Right renal pelvis (tissue), 4 donors: ENCODE measurements around the gene C12orf75. TPM values are rescaled to one million over a fixed set of nuclear protein-coding genes. Genes with fewer than 3 reads are reported as not detected.
A peak's percentile ranks its signal among the peaks of the same experiment; 100 is the strongest.
"Not testable (repeated sequence)": the region's sequence is repeated elsewhere in the genome, so short reads cannot be mapped to it uniquely, and the experiment has no call there.

Experiments
- DNase-seq, 4 donors: peaks; one replicate each; pipeline ENCODE4 v3.0.0-alpha.2; 2013; ENCODE audit warnings: low read depth in 4 of 4, low spot score in 3 of 4, missing footprints in 1 of 4
- polyA plus RNA-seq, 4 donors: library from polyadenylated mRNA; unstranded; fragments of 120-200 nt; gene quantifications; one replicate each; pipeline ENCODE4 v1.2.1, GENCODE V29; 2013; ENCODE audit not compliant: insufficient read length in 4 of 4

The C12orf75 gene
- 10 to 100 TPM; 77.1 to 97.2 (median 85.2) TPM for polyA plus RNA-seq

DNA sequence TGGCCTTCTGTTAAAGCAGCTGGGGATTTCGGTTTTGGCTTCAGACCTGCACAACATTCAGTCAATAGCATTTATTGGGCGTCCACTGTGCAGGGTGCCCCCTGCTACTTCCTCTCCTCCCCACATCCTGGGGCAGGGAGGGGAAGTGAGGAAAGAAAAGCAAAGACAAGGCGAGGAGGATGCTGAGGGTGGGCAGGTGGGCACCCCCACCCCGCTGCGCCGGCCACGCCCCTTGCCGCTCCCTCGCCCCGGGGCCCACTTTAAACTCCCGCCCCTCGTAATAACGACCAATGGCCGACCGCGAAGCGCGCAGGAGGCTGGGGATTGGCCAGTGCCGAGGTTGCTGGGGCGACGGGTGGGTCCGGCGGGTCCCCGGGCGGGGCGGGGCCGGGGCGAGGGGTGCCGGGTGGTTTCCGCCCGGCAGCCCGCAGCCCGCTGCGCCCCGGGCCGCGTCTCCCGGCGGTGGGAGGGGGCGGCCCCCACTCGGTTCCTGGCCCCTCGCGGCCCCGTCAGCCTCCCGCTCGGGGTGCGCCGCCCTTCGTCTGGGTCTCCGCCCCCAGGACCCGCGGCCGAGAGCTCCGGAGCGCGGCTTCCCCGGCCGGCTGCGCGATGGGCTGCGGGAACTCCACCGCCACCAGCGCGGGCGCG, at the start of gene C12orf75:
TSS of gene C12orf75 (plus strand) at position 409 of the 648 bp plus-strand sequence. CDS start at position 610, 201 bp downstream.
- peak in 1 of 4 donors; percentile 55 for DNase-seq

DNA sequence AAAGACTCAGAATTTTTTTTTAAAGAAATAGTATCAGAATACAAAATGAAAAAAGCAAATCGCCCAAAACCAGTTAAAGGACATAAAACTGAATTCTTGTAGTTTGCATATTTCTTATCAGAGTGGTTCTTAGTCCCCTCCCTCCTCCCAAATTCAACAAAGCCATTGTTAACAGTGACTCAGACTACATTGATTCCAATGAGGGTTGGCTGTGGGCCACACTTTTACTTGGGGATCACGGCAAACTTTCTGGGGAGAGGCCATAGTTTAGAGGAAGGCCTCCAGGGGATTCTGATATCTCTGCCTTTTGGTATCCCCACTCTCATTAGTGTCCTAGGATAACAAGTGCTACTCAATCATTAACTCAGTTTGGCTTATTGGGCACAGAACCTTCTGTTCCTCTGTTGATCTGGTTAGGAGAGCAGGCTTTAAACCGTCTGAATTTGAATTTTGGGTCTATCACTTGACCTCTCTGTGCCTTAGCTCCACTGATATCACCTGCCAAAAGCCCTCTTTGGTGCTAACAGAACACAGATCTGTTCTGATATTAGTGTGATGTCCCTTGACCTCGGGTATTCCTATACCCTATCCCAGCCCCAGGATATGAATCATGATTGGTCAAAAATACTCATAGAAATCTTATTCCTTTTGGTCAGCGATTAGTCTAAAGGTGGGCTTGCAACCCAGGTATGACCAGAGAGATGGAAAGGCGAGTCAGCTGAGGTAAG, 49.4 kb upstream of the C12orf75 start:
- DNase-seq = no peak

DNA sequence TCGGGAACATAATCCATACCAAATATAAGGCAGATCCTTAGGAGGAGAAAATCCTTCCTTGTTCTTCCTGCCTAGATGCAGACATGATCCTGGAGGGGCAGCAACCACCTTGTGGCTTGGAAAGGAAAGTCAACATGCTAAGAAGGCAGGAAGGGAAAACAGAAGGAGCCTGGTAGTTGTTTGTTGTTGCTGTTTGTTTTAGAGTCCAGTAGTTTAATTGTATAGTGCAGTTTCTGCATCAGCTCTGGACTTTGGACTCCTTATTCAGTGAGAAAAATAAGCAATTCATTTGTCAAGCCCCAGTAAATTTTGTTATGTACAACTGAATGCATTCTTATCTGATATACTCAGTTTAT, 48.8 kb upstream of the C12orf75 start:
- no peak for DNase-seq

DNA sequence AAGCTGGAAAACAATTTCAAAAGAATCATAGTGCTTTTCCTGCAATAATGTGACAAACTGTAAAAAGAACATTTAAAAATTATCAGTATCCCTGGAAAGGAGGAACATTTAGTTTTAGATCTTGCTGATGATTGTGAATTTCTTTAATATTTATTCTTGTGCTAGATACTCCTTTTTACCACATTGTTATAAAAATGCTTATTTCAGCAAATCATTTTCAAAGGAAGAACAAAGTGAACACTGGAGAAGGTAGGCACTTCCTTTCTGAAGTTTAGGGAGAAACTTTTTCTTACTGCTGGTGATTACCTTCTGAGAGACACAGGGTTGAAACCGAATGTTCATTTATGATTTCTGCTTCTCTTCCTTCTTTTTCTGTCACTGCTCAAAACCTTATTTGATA, 45.1 kb upstream of the C12orf75 start:
- DNase-seq = no peak

DNA sequence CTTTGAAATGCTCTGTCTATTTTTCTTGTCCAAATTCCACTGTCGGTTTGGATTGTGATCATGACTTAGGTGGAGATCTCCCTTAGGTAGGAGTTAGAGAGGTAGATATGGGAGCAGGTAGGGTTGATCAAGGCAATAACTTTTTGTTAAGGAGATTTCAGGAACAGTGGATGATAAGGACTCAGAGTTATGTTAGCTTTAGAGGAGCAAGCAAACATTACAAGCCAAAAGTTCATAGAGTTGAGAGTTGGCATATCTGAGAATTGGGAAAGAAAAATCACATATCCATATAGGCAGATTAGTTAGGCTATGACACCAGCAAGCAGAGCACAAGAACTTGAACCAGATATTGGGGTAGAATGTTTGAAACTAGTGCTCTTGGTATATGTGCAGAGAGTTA, 43.1 kb upstream of the C12orf75 start:
- DNase-seq = no peak

DNA sequence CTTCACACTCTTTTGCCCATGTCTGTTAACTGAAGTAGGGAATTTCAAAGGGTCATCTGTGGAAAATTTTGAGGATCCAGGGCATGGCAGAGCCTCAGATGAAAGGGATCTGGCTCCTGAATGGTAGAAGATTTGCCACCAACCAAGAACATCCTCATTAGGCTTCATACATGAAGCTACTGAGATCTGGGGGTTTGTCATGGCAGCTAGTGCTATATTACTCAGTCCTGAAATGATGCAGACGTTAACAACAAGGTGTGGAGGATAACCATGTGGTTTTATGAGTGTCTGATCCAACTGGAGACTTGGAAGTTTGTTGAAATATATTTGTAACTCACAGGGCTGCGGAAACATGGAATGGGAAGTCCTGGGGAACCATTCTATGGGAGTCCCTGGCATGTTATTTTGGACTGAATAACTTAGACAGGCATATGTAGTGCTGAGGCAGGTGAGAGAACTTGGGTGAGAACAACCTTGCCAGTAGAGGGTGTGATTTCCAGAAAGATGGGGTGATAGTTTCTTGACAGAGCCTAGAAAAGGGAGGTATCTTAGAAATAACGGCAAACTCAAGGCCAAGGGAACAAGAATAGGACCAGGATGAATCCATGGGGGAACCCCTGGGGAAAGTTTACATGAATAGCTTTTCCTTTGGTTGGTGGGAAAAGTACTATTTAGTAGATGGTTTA, 42.0 kb upstream of the C12orf75 start:
- no peak for DNase-seq

DNA sequence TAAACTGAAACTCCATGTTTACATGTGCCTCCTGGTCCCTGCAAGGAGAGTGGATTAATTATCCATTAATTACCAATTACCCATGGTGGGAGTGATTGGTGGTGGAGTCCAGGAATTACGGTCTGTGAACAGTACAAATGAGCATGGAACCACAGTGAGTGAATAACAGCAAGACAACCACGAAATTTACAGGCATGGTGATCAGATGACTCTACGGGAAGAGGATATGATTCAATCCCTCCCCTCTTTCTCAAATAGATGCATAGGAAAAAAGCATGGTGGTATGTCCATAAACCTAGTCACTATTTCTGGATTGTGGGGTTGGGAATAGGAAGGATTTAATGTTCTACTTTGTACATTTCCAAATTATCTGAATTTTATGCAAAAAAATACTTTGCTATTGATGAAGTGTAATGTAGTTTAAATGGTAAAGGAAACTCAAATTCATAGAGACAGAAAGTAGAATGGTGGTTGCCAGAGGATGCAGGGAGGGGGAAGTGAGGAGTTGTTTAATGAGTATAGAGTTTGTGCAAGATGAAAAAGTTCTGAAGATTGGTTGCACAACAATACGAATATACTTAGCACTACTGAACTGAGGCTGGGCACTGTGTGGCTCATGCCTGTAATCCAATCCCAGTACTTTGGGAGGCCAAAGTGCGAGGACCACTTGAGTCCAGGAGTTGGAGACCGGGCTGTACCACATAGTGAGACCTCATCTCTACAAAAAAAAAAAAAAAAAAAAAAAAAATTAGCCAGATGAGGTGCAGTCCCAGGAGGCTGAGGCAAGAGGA, 41.2 kb upstream of the C12orf75 start:
- DNase-seq = no peak

DNA sequence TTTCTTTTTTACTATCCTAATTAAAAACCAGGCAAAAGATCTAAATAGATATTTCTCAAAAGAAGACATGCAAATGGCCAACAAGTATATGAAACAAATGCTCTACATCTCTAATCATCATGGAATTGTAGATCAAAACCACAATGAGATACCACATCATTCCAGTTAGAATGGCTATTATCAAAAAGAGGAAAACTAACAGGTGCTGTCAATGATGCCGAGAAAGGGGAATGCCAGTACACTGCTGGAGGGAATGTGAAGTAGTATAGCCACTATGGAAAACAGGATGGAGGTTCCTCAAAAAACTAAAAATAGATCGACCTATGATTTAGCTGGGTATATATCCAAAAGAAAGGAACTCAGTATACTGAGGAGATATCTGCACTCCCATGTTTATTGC, 39.0 kb upstream of the C12orf75 start:
- DNase-seq = no peak

DNA sequence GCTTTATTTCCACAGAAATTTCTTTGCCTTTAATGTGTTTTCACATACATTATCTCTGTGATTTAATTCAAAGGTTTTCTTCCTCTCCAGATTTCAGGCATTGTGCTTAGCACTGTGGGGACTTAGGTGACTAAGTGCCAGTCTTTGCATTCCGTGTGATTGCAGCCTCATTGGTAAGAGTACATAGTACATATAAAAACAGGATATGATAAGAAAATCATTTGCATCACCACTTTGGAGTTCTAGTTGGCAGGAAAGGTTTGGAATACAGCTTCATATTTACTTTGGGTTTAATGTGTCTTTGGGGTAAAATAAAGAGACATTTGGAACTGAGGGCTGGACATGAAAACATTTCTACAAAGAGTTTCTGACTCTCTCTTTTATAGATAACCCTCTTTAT, 37.8 kb upstream of the C12orf75 start:
- no peak for DNase-seq

DNA sequence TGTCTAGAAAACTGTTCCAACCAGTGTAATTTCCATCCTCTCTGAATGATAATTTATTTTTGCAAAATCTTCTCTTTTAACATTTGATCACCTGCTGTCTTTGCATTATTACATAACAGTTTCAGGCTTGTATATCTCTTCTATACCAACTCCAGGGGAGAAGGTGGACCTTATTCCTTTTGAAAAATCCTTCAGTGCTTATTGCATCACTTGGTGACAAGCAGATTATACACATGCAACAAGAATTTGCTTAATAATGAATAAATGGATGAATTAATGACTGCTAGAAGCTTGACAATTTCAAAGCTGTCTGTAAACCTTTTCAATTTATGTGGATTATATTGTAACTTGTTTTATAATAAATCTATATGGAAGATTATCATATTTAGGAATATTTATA, 37.3 kb upstream of the C12orf75 start:
- no peak for DNase-seq

DNA sequence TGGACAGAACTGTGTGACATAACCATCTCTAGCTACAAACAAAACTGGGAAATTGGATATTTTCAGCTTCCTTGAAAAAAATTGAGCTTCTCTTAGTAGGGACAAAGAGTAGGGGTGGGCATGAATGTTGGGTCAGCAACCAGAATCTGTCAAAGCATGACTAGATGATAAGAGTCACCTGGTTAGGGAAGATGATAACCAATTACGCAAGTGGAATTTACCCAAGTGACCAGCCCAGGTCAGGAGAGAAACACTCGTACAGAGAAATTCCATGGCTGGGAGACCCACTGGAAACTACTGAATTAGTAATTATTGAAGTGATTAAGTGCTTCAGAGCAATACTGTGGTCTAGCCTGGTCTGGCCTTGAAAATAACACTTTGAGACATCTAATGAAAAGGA, 36.3 kb upstream of the C12orf75 start:
- no peak for DNase-seq

DNA sequence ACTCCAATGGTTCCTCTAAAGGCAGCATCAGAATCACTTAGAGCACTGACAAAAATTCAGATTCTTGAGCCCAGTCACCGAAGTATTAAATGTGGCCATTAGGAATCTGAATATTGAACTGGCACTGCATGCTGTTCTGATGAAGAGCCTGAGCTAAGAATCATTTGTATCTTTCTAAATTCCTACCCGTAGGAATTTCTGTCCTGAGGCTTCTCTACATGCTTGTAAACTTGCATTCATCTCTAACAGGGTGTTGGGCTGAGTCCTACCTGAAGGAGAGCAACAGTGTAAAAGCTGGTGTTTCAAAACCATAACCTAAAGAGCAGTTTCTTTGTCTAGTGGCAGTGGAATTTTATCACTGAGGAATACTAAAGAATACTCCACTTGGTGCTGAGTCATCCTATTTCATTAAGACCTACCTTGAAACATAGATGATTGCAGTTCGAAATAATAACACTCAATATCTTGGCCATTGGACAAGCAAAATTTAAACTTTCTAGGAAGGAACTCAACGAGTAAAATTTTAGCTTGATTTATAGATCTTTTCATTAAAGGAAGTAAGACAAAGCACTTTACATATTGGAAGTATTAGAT, 35.5 kb upstream of the C12orf75 start:
- no peak for DNase-seq

DNA sequence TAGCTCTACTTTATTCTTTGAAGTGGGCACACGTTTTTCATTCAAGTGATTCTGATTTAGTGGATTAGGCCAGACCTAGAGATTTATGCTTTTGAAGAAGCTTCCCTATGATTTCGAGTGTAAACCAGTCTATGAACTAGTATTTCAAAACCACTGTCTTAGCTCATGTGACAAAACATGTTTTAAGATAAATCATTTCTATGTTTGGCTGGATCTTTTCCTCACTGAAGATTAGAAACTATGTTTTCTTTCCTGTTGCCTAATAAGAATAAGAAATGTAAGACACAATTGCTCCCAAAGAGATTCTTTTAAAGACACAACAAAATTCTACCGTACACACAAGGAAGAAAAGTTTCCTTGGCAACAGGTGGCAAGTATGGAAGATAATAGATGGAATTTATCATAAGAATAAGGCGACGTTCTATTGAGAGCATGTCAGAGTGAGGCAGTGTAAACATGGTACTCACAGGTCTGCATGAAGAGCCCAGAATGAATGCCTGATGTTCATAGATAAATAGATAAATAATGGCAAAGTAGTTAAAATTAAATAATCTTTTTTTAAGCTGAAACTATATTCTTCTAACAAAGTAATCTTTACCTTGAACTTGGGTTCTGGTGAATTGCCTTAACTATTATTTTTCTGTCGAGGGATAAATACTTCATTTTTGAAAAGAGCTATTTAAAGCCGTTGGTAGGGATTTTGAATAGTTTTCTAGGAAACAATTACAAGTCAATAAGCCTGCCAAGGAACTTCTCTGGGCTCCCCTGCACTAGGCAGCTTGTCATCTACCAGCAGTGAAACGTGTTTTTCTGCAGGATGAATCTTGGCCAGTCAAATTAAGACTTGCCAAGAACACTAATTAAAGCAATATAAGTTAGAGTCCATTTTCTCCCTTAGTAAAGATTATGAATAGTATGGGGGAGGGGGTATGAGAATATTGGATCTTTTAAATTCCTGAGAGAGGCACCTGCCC, 34.1 kb upstream of the C12orf75 start:
- no peak for DNase-seq

DNA sequence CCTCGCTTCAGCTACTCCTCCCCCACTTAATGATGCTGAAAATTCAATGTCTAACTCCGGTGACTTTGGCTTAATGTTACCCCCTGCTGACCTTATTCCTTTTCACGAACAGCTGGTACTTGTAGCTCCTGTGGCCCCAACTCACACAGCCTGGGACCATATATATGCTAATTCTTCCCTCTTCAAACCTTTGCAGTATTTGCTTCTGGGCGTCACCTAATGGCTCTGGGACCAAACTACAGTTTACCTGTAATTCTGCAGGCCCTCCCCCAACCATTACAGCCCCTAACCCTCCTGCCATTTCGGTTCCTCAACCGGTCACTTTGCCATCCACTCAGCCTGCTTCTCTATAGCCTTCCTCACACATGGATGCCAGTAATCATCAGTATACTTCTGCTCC, 29.6 kb upstream of the C12orf75 start:
- DNase-seq = no peak

DNA sequence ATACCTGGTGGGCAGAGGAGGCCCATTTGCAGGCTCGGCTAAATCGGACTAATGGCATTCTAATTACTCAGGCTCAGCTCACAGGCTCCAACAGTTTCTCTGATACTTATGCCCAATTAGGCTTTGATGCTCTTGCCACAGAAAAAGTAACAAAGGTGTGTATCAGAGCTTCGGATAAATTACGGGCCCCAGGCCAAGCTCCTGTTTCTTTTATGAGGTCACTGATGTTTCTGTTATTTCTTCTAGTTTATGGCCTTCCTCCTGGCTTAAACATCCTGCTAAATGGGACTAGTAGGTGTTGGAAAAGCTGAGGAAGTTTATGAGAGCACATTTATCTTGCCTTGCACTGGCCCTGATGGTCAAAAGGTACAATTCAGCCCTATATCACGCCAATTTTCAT, 28.8 kb upstream of the C12orf75 start:
- DNase-seq = no peak

DNA sequence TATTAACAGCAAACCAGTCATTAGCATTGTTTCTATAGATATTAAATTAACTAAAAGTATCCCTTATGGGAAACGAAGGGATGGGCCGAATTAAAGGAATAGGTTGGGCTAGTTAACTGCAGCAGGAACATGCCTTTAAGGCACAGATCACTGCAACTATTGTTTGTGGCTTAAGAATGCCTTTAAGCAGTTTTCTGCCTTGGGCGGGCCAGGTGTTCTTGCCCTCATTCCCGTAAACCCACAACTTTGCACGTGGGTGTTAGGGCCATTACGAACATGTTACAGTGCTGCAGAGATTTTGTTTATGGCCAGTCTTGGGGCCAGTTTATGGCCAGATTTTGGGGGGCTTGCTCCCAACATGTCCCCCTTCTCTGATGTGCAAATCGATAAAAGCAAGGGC, 27.5 kb upstream of the C12orf75 start:
- DNase-seq = not testable (repeated sequence)

DNA sequence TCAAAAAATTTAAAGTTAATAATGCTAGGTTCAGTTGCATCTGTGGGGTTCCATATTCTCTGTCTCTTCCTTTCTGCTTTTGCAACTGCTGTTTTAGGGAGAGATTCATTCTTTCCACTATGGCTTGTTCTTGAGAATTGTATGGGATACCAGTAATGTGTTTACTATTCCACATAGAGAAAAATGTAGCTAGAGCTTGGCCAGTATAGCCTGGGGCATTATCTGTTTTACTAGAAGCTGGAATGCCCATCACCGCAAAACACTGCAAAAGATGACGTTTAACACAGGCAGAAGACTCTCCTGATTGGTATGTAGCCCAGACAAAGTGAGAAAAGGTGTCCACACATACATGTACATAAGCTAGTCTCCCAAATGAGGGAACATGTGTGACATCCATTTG, 25.9 kb upstream of the C12orf75 start:
- not testable (repeated sequence) for DNase-seq

DNA sequence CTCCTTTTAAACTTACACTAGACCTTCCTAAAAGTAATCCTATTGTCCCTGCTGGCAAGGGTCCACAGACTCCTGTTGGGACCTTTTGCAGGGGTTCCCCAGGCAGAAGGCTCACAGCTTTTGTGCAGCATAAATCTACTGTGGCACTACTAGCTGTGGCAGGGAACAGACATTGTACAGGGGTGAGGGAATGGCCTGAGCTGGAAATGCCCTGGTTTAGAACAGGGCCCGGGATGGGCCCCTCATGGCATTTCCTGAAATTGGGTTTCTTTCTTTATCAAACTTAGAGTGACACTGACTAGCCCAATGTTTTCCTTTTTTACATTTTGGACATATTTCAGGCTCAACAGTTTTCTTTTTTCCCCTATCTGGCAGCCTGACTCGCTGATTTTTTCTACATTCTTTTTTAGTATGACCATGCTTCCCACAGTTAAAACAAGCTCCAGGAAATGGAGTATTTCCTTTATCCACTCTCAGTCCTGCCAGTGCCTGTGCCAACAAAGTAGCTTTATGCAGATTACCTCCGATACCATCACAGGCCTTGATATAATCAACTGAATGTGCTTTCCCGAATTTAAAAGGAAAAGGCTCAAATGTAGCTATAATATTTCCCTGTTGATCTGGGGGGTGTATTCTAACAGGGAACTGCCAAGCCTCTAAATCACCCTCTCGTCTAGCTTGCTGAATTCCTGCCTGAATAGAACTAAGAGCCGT, 22.7 kb upstream of the C12orf75 start:
- DNase-seq = not testable (repeated sequence)

DNA sequence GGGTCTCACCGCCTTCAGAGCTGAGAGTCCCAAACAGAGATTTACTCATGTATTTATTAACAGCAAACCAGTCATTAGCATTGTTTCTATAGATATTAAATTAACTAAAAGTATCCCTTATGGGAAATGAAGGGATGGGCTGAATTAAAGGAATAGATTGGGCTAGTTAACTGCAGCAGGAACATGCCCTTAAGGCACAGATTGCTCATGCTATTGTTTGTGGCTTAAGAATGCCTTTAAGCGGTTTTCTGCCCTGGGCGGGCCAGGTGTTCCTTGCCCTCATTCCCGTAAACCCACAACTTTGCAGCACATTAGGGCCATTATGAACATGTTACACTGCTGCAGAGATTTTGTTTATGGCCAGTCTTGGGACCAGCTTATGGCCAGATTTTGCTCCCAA, 21.7 kb upstream of the C12orf75 start:
- DNase-seq = not testable (repeated sequence)
